ENCODE measurements around the gene GABRG1.

The GABRG1 gene

DNA sequence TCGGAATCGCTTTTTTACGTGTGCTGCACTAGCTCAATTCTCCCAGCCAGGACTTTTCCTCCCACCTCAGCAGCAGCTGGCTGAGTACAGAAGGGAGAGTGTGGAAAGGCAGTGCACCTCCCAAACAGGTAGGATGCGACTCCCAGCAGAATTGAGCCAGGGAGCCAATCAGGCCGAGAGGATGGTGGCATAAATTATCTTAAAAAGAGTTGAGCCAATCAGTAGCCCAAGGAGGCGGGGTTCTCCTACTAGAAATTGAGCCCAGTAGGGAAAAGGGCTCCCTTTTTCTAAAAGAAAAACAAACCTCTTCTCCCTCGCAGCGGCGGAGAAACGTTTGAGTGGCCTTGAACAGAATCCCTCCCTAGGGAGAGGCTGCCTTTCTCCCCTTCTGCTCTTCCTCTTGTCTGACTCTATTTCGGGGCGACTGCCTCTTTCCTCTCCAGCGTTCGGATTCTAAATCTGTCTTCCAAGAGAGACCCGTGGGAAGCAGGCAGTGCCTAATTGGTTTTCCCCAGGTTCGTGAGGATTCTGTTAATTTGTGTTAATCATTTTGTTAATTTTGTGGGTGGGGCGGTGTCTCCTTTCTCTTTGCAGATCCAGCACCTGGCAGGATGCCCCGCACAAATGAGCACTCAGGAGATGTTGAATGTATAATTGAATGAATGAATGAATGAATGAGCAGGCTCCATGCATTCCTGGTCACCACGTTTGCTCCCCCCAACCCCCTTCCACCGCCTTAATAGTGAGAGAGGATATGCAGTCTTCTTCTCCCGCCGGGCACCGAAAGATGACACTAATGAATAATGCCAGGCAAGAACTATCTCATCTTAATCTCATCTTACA is at the start of gene GABRG1:
Gene GABRG1, minus strand, starts transcription at position 142 of the 843 bp plus-strand sequence. Its CDS starts 141 bp downstream, at position 1.
- no peak for DNase-seq (ENCODE audit: low spot score)

GRCh38 chr4:46146993-46147392 is 23.1 kb upstream of the GABRG1 start:
- no peak for DNase-seq (ENCODE audit: low spot score)

DNA sequence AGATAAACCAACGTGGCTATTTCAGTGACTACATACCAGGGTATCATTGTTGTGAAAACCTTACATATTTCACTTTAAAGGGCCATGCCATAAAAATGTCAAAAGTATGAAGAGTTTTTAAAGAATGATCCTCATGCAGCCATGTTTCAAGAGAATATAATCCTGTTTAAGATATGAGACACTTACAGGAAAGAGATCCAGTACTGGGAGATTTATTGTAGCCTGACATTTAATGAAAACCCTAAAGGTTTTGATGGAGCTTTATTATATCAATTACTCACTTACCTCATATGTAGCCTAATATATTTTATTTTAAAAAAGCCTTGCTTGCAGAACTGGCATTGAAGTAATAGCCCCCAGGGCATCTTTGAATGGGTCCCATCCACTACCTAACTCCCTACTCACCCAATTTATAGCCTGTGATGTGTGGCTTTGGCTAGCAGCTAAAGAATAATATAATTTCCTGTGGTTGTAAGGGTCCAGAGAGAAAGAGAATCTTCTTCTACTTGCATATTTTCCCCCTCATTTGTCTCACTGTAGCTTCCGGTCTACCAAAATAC is 7.7 kb upstream of the GABRG1 start:
- DNase-seq (ENCODE audit: low spot score): no peak

DNA sequence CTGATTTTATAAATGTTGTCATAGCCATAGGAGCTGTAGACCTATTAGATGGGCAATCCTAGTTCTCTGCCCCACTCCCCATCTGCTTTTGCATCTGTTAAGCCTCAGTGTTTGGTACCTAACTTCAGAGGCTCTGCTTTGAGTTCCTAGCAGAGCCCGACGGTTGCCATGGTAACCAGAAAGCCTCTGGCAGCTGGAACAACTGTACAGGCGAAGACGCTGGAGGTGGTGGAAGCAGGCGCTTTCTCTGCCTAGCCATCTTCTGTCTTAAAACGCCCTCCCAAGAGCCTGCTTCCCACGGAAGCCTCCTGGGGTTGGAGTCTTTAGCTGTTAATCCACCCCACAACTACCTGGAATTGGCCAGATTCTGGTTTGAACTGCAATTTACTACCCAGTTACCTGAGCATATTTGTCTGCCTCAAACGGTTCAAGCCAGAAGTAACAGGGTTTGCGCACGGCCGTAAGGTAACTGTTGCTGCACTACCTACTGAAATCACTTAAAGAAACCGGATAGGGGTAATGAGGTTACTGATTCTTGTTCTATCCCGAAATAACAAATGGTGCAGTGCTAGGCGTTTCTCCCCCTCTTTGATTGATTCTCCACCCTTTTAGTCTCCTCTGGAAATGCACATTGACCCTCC is 1.0 kb upstream of the GABRG1 start:
- DNase-seq (ENCODE audit: low spot score): no peak

DNA sequence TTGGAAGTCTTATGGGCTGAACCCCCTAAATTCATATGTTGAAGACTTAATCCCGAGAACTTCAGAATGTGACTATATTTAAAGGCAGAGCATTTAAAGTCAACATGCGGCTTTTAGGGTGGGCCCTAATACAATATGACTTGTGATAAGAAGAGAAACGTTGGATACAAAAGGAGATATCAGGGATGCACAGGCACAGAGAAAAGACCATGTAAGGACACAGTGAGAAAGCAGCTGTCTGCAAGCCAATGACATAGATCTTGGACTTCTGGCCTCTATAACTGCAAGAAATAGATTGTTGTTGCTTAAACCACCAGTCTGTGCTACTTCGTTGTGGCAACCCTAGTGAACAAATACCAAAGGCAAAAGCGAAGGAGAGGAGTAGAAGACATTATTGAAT is 42.2 kb downstream of the GABRG1 start:
- DNase-seq (ENCODE audit: low spot score): no peak

DNA sequence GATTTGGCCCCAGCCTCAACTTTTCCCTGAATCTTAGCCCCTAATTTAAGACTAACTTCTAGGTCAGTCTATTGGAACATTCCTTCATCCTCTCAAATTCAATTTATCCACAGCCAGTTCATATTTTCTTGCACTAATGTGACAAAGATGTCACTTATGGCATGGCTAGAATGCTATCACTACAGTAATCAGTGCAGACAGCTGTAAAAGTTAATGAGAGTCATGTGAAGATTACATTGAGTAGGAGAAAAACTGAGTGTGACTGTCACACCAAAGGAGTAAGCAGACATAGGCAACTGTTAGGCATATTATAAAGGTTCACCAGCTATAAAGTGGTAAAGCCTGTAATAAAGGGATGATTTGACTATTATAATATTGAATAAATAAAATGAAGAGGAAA is 42.6 kb downstream of the GABRG1 start:
- DNase-seq (ENCODE audit: low spot score): no peak

GRCh38 chr4:46073778-46074177 is 50.1 kb downstream of the GABRG1 start:
- no peak for DNase-seq (ENCODE audit: low spot score)

- DNase-seq (ENCODE audit: low spot score): no peak
Measured at GRCh38 chr4:46051392-46051791, 72.5 kb downstream of the GABRG1 start.

DNA sequence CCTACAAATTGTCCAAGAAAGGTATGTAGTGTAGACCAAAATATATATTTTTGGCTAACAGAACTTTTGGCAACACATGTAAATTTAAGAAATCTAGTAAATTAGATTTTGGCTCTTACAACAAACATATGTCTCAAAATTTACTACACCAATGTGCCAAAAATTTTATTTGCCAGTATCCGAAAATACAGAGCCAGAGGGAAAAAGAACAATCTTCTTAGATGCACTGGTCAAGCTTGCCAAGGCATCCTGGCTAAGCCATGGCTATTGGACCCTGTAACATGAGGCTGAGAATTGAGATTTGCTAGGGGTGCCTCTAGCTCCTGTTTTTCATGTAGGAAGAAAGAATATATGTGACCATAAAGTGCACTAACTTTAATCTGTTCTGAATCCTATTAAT is 91.8 kb downstream of the GABRG1 start:
- DNase-seq (ENCODE audit: low spot score): no peak

- DNase-seq (ENCODE audit: low spot score): peak; percentile 0
Measured at GRCh38 chr4:46016306-46016705, 107.5 kb downstream of the GABRG1 start.

GRCh38 chr4:45992728-45993127 is 131.1 kb downstream of the GABRG1 start:
- no peak for DNase-seq (ENCODE audit: low spot score)

GRCh38 chr4:45989775-45990174 is 134.1 kb downstream of the GABRG1 start:
- DNase-seq (ENCODE audit: low spot score): no peak

DNA sequence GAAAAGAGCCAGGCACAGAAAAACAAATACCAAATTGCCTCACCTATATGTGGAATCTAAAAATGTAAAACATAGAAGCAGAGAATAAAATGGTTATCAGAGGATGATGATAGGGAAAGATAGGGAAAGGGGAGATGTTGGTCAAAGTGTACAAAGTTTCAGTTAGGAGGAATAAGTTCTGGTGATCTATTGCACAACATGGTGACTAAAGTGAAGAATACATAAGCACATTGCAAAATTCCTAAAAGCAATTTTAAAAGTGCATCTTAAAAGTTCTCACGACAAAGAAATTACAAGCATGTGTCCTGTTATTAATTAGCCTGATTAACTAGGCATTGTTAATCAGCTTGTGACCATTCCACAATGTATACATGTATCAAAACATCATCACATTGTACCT is 136.0 kb downstream of the GABRG1 start:
- no peak for DNase-seq (ENCODE audit: low spot score)

Measured in kidney capillary endothelial cell (primary cell).